ENCODE measurements around the gene B3GNT3.

The B3GNT3 gene

GRCh38 chr19:17805427-17805826 lies 10.5 kb downstream of the B3GNT3 start:
- DNase-seq (ENCODE audit: low read depth, low spot score): no peak
- TF ChIP-seq CTCF (IDR thresholded peaks at IDR 0.05; ENCODE audit: insufficient read depth, low read length, missing control alignments): no peak
- H3K4me3 ChIP-seq (ENCODE audit: low read depth, low read length): no peak overlapping the region
- CTCF ChIA-PET: interaction anchor here (1.3 kb wide), 2 partner anchors 20 to 39 kb away, joined by 3 to 4 read pairs; no protein-coding TSS in a partner anchor
- POLR2A ChIA-PET: interaction anchor here (0.9 kb wide), 1 partner anchor 335 kb away, joined by 3 read pairs; no protein-coding TSS in a partner anchor

GRCh38 chr19:17806945-17807344 lies 12.0 kb downstream of the B3GNT3 start:
- DNase-seq (ENCODE audit: low read depth, low spot score): no peak
- ChIA-PET POLR2A (no interaction called here), CTCF (no interaction called here)
- no peak overlapping the region for H3K4me3 ChIP-seq (ENCODE audit: low read depth, low read length)
- no peak for TF ChIP-seq CTCF (IDR thresholded peaks at IDR 0.05; ENCODE audit: insufficient read depth, low read length, missing control alignments)

GRCh38 chr19:17807731-17808316 lies 12.9 kb downstream of the B3GNT3 start:
- DNase-seq (ENCODE audit: low read depth, low spot score): no peak
- no peak for TF ChIP-seq CTCF (IDR thresholded peaks at IDR 0.05; ENCODE audit: insufficient read depth, low read length, missing control alignments)
- CTCF ChIA-PET: no interaction called here
- H3K4me3 ChIP-seq (ENCODE audit: low read depth, low read length): no peak overlapping the region
- POLR2A ChIA-PET: no interaction called here

- no peak for TF ChIP-seq CTCF (IDR thresholded peaks at IDR 0.05; ENCODE audit: insufficient read depth, low read length, missing control alignments)
- ChIA-PET CTCF (interaction anchor here (1.2 kb wide), 1 partner anchor 27 kb away, joined by 4 read pairs; no protein-coding TSS in a partner anchor), POLR2A (no interaction called here)
- H3K4me3 ChIP-seq (ENCODE audit: low read depth, low read length): no peak overlapping the region
- DNase-seq (ENCODE audit: low read depth, low spot score): no peak
Measured at GRCh38 chr19:17811103-17811502, 16.2 kb downstream of the B3GNT3 start.

- TF ChIP-seq CTCF (IDR thresholded peaks at IDR 0.05; ENCODE audit: insufficient read depth, low read length, missing control alignments): no peak
- no peak overlapping the region for H3K4me3 ChIP-seq (ENCODE audit: low read depth, low read length)
- POLR2A ChIA-PET: no interaction called here
- DNase-seq (ENCODE audit: low read depth, low spot score): no peak
- CTCF ChIA-PET: interaction anchor here (0.9 kb wide), 1 partner anchor 22 kb away, joined by 3 read pairs; no protein-coding TSS in a partner anchor
Measured at GRCh38 chr19:17811681-17812080, 16.7 kb downstream of the B3GNT3 start.

GRCh38 chr19:17812099-17812498 lies 17.2 kb downstream of the B3GNT3 start:
- no peak for DNase-seq (ENCODE audit: low read depth, low spot score)
- ChIA-PET CTCF (interaction anchor here (0.9 kb wide), 1 partner anchor 23 kb away, joined by 3 read pairs; no protein-coding TSS in a partner anchor), POLR2A (no interaction called here)

More at GRCh38 chr19:17812099-17812498, 17.2 kb downstream of the B3GNT3 start:
- no peak for TF ChIP-seq CTCF (IDR thresholded peaks at IDR 0.05; ENCODE audit: insufficient read depth, low read length, missing control alignments)
- H3K4me3 ChIP-seq (ENCODE audit: low read depth, low read length): no peak overlapping the region

Data from AG04449 (cell line).